ENCODE results near the gene ZNF32.

Gene ZNF32

GRCh38 chr10:43628956-43629355, 19.7 kb downstream of the ZNF32 start:
- Histone ChIP-seq H3K79me2 (ENCODE audit: insufficient read depth, low read length) (no peaks in the 10 kb centered on the region), H3K9me3 (ENCODE audit: low read length) (no peaks in the 10 kb centered on the region), H2AFZ (ENCODE audit: low read length) (no peak overlapping the region), H3K4me1 (ENCODE audit: insufficient read depth, low read length, severe bottlenecking) (no peaks in the 10 kb centered on the region), H3K36me3 (ENCODE audit: insufficient read depth, low read length) (no peaks in the 10 kb centered on the region), H4K20me1 (ENCODE audit: insufficient read depth, low read length) (no peaks in the 10 kb centered on the region), H3K4me2 (ENCODE audit: low read length) (no peak overlapping the region), H3K27me3 (ENCODE audit: insufficient read depth, low read length) (no peaks in the 10 kb centered on the region), H3K9ac (ENCODE audit: low read length) (no peak overlapping the region), H3K9me2 (ENCODE audit: low read depth, low read length) (no peaks in the 10 kb centered on the region), H3F3A (ENCODE audit: insufficient read depth, low read length) (no peaks in the 10 kb centered on the region), H3K4me3 (ENCODE audit: low read depth, low read length, poor library complexity, severe bottlenecking) (no peak overlapping the region), H3K27ac (ENCODE audit: low read depth, low read length, poor library complexity, severe bottlenecking) (no peak overlapping the region)
- TF ChIP-seq EZH2 (IDR thresholded peaks at IDR 0.05; ENCODE audit: borderline replicate concordance, low read length) = no peak
- TF ChIP-seq CTCF (IDR thresholded peaks at IDR 0.05; ENCODE audit: low read length) = no peak

- Histone ChIP-seq H2AFZ (ENCODE audit: low read length) (no peak overlapping the region), H3K9me2 (ENCODE audit: low read depth, low read length) (no peaks in the 10 kb centered on the region), H3K36me3 (ENCODE audit: insufficient read depth, low read length) (no peaks in the 10 kb centered on the region), H3K4me1 (ENCODE audit: insufficient read depth, low read length, severe bottlenecking) (no peaks in the 10 kb centered on the region), H3K27ac (ENCODE audit: low read depth, low read length, poor library complexity, severe bottlenecking) (no peak overlapping the region), H3F3A (ENCODE audit: insufficient read depth, low read length) (no peaks in the 10 kb centered on the region), H3K9ac (ENCODE audit: low read length) (no peak overlapping the region), H3K9me3 (ENCODE audit: low read length) (peaks cover 2% of the 10 kb centered on the region; the same call in 1 of the 2 replicates), H3K27me3 (ENCODE audit: insufficient read depth, low read length) (no peaks in the 10 kb centered on the region), H3K4me3 (ENCODE audit: low read depth, low read length, poor library complexity, severe bottlenecking) (no peak overlapping the region), H3K79me2 (ENCODE audit: insufficient read depth, low read length) (no peaks in the 10 kb centered on the region), H3K4me2 (ENCODE audit: low read length) (no peak overlapping the region), H4K20me1 (ENCODE audit: insufficient read depth, low read length) (no peaks in the 10 kb centered on the region)
- TF ChIP-seq EZH2 (IDR thresholded peaks at IDR 0.05; ENCODE audit: borderline replicate concordance, low read length) = no peak
- TF ChIP-seq CTCF (IDR thresholded peaks at IDR 0.05; ENCODE audit: low read length) = no peak
Observed at GRCh38 chr10:43627942-43628341, 20.7 kb downstream of the ZNF32 start.

- Histone ChIP-seq H4K20me1 (ENCODE audit: insufficient read depth, low read length) (no peaks in the 10 kb centered on the region), H3K9ac (ENCODE audit: low read length) (no peak overlapping the region), H3K79me2 (ENCODE audit: insufficient read depth, low read length) (no peaks in the 10 kb centered on the region), H3K4me1 (ENCODE audit: insufficient read depth, low read length, severe bottlenecking) (no peaks in the 10 kb centered on the region), H3K27me3 (ENCODE audit: insufficient read depth, low read length) (no peaks in the 10 kb centered on the region), H2AFZ (ENCODE audit: low read length) (no peak overlapping the region), H3K9me2 (ENCODE audit: low read depth, low read length) (no peaks in the 10 kb centered on the region), H3K27ac (ENCODE audit: low read depth, low read length, poor library complexity, severe bottlenecking) (no peak overlapping the region), H3K4me2 (ENCODE audit: low read length) (0 out of 2 replicates have a peak overlapping the region, but pooled peaks have one; percentile 25), H3K9me3 (ENCODE audit: low read length) (peaks cover 27% of the 10 kb centered on the region; the same call in 1 of the 2 replicates), H3F3A (ENCODE audit: insufficient read depth, low read length) (no peaks in the 10 kb centered on the region; the same call in 1 of the 2 replicates), H3K36me3 (ENCODE audit: insufficient read depth, low read length) (no peaks in the 10 kb centered on the region), H3K4me3 (ENCODE audit: low read depth, low read length, poor library complexity, severe bottlenecking) (peak overlapping the region; percentile 19)
- TF ChIP-seq EZH2 (IDR thresholded peaks at IDR 0.05; ENCODE audit: borderline replicate concordance, low read length) (no peak), CTCF (IDR thresholded peaks at IDR 0.05; ENCODE audit: low read length) (no peak)
Observed at GRCh38 chr10:43623351-43623750, 25.3 kb downstream of the ZNF32 start.
